ENCODE results near the gene ARID5A.
"Not testable (repeated sequence)": the region's sequence is repeated elsewhere in the genome, so short reads cannot be mapped to it uniquely, and the experiment has no call there.

Gene ARID5A

GRCh38 chr2:96495982-96496629, 40.4 kb upstream of the ARID5A start:
- H3K4me3 ChIP-seq (ENCODE audit: low read depth, low read length) = no peak overlapping the region
- TF ChIP-seq, protein P1, sequence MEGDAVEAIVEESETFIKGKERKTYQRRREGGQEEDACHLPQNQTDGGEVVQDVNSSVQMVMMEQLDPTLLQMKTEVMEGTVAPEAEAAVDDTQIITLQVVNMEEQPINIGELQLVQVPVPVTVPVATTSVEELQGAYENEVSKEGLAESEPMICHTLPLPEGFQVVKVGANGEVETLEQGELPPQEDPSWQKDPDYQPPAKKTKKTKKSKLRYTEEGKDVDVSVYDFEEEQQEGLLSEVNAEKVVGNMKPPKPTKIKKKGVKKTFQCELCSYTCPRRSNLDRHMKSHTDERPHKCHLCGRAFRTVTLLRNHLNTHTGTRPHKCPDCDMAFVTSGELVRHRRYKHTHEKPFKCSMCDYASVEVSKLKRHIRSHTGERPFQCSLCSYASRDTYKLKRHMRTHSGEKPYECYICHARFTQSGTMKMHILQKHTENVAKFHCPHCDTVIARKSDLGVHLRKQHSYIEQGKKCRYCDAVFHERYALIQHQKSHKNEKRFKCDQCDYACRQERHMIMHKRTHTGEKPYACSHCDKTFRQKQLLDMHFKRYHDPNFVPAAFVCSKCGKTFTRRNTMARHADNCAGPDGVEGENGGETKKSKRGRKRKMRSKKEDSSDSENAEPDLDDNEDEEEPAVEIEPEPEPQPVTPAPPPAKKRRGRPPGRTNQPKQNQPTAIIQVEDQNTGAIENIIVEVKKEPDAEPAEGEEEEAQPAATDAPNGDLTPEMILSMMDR (IDR thresholded peaks at IDR 0.05; ENCODE audit: borderline replicate concordance, insufficient read depth, low read depth, low read length) = no peak

DNA sequence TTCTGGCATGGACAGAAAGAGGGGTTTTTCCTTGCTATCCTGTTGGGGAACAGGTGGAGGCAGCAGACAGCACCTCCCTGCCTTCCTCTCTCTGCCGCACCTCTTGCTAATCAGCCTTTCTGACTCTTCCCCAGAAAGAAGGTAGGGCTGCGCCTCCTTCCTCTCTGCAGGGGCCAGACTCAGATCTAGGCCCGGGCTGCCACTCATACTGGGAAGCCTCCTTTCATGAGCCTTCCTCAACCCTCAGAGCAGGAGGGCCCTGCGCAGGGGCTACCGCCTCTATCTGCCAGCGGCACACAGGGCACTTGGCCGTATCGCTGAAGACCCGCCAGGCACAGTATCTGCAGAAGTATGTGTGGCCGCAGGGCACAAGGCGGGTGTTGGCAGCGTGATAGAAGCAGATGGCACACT, 38.5 kb upstream of the ARID5A start:
- TF ChIP-seq, protein P1 (IDR thresholded peaks at IDR 0.05; ENCODE audit: borderline replicate concordance, insufficient read depth, low read depth, low read length) = no peak
- no peak overlapping the region for H3K4me3 ChIP-seq (ENCODE audit: low read depth, low read length)

- not testable (repeated sequence) for H3K4me3 ChIP-seq (ENCODE audit: low read depth, low read length)
Measured at GRCh38 chr2:96498611-96499010, 37.9 kb upstream of the ARID5A start.

GRCh38 chr2:96499061-96499960, 37.2 kb upstream of the ARID5A start:
- H3K4me3 ChIP-seq (ENCODE audit: low read depth, low read length) = no peak overlapping the region
- TF ChIP-seq, protein P1 (IDR thresholded peaks at IDR 0.05; ENCODE audit: borderline replicate concordance, insufficient read depth, low read depth, low read length) = no peak

DNA sequence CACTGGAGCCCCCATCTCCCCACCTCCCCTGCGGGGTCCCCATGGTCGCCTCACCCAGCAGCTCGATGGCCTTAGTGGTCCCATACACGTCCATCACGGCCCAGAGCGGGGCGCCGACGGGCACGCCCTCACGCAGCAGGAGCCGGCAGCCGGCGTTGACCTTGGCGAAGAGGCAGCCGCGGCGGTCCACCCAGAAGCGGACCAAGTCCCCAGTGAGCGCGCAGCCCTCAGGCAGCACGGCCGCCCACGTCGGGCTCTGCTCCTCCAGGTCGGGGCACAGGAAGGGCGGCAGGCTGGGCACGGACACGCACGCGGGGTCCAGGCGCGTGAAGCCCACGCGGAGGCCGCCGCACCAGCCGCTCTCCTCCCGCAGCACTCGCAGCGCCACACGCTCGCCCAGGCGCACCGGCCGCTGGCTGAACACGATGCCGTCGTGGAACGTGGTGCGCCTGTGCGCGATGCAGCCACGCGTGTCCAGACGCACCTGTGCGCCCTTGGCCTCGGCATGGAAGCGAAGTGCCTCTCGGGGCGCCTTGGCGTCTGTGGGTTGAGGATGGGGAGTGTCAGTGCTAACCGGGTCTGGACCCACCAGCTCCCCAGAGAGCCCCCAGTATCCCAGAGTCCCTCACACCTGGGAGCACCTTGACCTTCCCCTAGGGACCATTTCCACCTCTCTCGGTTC, 36.0 kb upstream of the ARID5A start:
- TF ChIP-seq, protein P1 (IDR thresholded peaks at IDR 0.05; ENCODE audit: borderline replicate concordance, insufficient read depth, low read depth, low read length) = no peak
- H3K4me3 ChIP-seq (ENCODE audit: low read depth, low read length) = no peak overlapping the region

GRCh38 chr2:96501471-96501874, 35.1 kb upstream of the ARID5A start:
- TF ChIP-seq, protein P1 (IDR thresholded peaks at IDR 0.05; ENCODE audit: borderline replicate concordance, insufficient read depth, low read depth, low read length) = no peak
- H3K4me3 ChIP-seq (ENCODE audit: low read depth, low read length) = no peak overlapping the region

All from GM12875 (cell line).